Activated T-helper 9 cell treated with anti-CD3 and anti-CD28 coated beads, Interleukin-2, amount 50 U/mL, for 16 hours (primary cell): ENCODE results near the gene GSG1L.

Experiments
- DNase-seq: peaks from one replicate; pipeline ENCODE4 v3.0.0-alpha.2; 2020; ENCODE audit warnings: low read depth

The GSG1L gene

DNA sequence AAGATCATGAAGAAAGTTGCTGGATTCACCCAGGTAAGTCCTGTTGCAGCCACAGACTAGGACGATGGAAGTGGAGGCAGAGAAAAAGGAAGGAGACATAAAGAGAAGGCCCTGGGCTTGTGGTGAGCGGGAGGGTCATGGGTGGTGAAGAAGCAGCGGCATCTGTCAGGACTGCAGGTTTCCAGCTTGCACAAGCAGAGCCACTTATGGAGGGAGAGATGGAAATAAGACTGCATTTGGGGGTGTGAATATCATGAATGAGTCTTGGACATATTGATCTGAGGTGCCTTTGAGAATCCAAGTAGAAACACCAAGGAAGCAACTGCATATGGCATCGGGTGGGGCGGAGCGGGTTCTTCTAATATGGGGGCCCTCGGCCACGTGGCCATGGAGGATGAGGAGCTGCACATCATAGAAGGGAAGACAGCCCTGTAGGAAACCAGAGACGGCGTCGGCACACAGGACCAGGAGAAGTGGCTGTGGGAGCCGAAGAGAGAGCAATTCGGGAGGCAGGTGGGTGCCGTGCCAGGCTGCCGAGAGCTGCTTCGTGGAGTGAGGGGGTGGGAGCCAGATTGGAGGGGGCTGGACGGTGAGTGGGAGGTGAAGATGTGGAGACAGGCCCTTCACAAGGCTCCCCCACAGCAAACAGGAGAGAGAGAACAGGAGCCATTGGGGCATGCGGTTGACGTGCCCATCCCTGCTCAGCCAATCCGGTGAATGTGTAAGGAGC is 243.5 kb downstream of the GSG1L start:
- no peak for DNase-seq

DNA sequence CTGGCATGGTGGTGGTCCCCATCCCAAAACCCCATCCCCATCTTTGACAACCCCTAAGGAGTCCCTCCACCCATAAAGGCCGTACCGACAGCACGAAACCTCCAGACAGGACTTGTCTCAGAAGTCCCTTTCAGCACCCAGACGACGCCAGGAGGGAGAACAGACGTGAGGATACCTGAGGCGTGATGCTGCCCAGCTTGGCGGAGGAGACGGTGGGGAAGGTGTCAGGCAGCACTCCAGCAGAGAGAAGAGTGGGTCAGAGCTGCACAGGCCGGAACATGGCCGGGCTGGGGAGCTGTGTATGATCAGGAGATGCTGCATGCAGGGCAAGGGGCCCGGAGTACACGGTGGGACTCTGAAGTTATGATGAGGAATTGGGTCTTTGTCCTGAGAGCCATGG is 244.2 kb downstream of the GSG1L start:
- DNase-seq = no peak

DNA sequence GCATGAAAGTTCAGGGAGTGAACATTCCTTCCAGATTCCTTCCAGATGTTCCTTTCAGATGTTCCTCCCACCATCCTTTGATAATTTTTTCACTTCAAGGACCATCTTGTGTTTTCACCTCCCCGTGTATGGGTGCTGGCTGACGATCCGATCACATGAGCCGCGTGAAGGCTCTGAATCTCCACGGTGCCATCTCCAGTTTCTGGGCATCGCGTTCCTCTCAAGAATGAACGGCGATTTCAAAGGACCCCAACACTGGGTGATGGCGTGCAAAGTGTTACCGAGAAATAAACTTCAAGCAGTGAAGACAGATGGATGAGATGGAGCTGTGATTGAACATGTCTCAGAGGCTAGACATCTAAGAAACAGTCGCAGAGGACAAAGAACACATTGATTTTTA is 245.3 kb downstream of the GSG1L start:
- DNase-seq = no peak

DNA sequence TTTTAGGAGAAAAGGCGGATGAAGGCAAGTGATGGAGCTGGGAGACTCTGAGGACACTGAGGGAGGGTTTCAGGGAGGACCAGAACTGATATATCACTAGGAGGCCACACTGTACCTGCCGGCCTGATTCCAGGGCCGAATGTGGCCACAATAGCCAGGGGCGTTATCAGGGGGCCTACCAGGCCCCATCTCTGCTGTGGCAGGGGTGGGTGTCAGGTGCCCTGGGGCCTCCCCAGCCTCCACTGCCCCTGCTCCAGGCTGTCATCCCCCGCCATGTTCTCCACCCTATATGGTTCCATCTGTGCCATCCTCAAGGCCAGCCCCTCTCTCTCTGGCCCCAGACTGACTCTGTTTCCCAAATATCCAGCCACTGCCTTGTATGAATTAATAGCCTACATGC is 246.5 kb downstream of the GSG1L start:
- no peak for DNase-seq

DNA sequence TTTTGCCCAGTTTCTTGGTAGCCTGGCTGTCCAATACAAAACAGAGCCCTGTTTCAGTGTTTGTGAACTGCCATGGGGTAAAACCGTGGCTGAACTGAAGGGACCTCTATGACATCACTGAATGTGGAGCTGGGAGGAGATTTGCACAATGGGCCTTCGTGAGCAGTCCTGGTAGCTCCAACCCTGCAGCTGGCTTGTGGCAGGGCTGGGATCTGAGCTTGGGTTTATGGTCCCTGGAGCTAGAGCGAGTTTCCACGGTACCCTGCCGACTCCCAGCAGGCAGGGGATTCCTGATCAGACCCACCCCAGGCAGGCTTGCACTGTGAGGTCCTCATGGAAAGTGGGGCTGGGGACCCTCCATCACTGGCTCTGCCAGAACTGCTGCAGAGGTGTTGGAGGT is 247.0 kb downstream of the GSG1L start:
- no peak for DNase-seq

DNA sequence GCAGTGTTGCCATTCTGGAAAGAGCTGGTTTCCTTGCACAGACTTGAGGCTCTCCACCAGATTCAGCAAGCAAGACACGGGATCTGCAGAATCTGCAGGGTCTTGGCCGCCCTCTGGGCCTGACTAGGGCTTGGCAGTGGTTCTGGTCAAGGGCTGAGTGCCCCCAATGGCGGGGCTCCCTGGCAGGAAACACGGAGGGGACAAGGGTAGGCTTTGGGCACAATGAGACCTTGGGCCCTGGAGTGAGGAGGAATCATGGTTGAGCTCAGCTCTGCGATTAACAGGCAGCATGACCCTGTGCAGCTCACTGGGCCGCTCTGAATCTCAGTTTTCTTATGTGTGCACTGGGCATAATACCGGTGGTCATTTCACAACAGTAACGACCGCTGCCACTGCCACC is 249.9 kb downstream of the GSG1L start:
- DNase-seq = no peak

DNA sequence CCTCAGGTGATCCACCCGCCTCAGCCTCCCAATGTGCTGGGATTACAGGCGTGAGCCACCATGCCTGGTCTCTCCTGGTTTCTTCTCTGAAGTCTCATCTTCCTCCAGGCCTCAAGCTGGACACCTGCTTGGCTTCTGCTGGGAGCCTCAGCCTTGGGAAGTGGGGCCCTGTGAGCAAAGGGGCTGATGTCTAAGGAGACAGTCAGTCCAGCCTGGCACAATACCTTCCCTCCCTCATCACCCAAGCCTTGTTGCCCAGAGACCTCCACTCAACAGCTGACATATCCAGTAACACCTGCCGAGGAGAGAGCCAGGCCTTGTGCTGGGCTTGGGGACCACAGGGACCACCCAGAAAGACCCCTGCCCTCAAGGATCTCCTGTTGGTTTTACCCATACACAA is 251.6 kb downstream of the GSG1L start:
- no peak for DNase-seq

DNA sequence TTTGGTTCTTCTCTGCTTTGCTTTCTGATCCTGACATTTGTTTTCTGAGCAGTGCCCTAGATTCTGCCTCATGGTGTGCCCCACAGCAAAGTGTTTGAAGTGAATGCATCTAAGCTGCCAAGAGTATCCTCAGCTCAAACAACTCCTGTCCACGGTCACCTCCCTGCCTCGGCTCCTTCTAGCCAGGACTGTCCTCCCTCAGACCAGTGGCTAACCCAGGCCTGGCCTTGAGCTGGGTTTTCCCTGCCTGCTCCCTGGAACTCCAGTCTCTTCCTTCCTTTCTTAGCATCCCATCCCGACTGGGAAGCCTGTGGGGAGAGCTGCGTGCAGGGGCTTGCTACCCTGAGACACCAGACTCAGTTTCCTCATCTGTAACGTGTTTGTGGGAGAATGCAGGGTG is 256.5 kb downstream of the GSG1L start:
- DNase-seq = no peak

DNA sequence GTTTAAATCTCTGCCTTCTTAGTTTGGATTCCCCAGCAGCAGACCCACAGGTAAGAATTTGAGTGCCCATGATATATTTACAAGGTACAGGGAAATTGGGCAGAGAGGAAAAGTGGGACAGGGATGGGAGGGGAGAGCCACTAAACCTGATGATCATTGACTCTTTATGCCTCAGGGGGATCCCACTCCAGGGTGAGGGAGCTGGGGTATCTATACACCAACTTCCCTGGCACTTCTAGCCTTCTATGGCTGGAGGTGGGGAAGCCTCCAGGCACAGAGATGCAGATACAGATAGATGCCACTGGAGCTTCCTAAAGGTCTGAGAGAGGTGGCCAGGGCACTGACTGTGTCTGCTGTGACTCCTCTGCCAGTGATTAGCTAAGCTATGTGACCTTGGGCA is 257.1 kb downstream of the GSG1L start:
- no peak for DNase-seq

DNA sequence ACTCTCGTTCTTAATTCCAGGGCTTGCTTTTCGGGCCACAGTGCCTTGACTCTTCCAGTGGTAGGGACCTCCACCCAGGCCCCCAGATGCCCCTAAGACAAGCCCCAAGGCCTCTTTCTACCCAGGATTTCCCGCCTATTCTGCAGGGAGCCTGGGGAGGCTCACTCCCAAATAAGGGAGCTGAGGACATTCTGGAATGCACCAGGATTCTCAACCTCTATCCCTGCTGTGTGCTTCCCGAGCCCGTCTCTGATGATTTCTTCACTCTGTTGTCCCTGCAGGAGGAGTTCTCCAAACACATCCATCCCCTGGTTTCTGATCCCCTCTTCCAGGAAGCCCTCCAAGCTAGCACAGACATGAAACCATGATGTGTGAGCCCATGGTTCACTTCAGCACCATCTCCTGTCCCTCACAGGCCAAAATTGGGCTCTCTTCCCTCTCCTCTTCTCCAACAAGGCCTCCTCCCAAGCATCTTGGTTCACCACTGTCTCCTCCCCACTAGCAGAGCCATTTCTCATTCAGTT is 257.6 kb downstream of the GSG1L start:
- no peak for DNase-seq

DNA sequence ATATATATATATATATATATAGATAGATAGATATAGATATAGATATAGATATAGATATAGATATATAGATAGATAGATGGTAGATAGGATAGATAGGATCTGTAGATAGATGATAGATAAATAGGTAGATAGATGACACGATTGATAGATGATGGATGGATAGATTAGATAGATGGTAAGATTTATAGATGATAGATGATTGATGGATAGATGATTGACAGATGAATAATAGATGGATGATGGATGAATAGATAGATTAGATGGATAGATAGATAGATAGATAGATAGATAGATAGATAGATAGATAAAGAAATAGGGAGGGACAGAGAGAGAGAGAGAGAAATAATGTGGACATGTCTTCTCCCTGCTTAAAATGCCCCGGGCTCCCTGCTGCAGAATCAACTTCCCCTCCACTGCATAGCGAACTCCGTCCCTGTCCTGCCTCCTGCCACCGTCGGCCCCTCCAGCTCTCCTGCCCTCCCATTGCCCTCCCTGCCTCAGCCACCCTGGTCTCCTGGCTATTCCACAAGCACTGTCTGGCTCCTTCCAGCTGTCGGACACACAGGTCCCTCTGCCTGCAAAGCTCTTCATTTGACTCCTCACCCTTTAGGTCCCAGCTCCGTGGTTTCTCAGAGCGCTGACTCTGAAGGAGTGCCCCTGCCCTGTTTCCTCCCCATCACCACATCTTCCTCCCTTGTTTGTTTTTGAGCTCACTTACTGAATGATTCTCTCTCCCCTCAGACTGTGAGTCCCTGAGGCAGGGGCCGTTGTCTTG is 259.6 kb downstream of the GSG1L start:
- DNase-seq = no peak

DNA sequence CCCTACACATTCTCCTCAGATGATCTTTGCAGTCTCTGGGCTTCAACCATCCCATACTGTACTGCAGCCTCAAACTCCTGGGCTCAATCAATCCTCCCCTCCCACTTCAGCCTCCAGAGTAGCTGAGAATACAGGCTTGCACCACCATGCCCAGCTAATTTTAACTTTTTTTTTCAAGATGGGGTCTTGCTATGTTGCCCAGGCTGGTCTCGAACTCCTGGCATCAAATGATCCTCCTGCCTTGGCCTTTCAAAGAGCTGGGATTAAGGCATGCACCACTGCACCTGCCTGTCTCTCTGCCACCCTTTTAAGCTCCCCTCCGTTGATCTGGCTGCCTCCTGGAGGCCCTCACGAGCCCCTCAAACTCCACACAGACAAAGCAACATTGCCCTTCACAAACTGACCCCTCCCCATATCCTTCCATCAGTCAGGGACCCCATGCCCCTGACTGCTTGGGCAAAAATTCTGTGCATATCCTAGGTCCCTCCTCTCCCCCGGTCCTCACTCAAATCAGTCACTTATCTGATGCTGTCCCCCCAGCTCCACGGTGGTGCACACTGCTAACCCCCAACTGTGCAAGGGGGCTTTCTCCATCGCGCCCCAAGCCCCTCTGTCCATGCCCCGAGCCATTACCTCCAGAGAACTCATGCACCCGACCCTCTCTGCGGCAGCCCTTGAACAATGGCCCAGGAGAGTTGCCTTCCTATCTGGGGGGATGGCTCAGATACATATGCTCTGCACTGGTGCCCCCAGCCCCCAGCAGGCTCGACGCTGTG is 260.7 kb downstream of the GSG1L start:
- DNase-seq = no peak

DNA sequence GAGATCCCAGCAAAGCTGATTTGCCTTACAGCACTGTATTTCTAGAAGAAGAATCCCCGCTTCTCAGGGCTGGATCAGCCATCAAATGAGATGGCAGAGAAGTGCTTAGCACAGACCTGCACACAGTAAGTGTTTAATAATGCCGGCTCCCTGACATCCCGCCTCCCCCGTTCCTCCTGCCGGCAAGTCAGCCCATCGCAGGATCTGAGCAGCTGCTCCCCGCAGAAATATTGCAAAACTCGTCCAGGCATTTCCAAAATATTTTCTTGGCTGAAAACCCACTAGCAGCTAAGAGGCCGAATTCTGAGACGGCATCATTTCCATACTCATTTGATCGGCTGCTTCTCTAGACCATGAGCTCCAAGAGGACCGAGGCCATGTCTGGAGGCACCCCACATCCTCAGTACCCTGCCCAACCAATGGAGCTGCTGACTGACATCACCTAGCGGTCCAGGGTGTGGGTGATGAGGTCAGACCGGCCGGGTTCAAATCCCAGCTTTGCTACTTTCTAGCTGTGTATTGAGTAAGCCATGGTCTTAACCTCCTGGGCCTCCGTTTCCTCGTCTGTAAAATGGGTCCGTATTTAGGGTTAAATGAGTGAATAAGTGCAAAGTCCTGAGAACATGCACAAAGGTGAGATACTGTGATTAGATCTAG is 262.1 kb downstream of the GSG1L start:
- no peak for DNase-seq

DNA sequence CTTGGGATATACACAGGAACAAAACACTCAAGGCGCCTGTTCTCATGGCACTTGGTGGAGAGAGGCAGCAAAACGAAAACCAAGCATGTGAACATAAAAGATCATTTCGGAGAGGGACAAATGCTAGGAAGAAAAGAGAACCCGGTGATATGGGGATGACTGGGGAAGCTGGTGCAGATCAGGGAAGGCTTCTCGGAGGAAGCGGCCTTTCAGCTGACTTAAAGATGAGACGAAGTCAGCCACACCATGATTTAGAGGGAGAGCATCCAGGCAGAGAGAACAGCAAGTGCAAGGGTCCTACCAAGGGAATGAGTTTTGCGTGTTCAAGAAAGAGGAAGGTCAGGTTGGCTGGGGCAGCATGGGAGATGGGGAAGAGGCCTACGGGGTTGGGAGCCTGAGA is 262.7 kb downstream of the GSG1L start:
- no peak for DNase-seq

DNA sequence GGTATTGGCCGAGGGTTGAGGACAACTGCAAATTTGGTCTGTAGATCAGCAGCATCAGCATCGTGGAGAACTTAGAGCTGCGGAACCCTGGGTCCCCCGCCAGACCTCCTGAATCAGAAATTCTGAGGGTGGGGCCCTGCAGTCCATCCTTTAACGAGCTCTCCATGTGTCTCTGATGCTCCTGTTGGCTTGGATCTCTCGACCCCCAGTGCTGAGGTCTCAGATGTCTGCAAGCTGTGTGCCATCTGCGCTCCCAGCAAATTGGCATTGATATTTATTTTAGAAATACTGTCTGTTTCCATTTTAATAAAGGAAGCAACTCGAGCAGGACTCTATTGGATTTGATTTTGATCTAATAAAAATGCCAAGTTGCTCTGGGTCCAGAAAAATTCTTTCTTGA is 263.6 kb downstream of the GSG1L start:
- DNase-seq = no peak

DNA sequence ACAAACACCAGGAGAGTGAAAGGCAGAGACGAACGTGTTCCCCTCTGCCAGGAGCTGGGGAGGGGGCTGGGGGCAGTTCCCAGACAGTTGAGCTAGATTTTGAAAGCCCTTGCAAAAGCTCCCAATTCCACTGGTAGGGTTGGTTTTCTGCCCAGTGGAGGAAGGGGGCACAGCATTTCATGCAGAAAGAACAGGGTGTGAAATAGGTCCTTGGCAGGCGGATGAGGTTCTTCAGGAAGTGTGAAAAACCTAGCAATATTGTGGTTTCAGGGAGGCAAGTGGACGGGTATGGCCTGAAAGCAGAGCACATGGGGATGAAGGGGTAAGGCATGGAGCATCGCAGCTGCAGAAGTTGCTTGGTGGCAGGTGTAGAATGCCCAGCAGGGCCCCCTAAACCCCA is 265.3 kb downstream of the GSG1L start:
- no peak for DNase-seq

DNA sequence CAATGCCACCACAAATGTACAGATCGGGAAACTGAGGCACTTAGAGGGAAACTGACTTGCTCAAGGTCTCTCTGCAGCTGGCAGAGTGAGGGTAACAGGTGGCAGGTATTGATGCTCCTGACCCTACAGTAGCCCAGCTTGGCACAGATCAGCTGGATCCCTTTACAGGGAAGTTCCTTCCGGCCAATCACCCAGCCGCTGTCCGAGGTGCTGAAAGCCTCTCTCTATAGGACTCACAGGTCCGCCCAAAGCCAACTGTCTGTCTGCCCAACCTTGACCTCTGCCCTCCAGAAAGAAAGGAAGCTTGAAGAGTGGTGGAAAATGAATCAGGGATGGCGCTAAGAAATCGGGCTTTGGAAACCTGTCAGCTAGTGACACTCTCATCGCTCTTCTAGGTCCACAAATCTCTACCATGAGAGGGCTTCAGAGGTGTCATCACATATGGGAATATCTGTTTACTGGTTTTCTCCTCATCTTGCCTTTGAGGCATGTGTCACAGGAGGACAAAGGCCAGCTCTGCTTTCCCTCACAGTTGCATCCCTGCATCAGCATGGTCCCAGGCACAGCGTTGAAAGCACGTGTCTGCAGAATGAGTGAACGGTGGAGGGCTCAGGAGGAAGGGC is 267.4 kb downstream of the GSG1L start:
- no peak for DNase-seq

DNA sequence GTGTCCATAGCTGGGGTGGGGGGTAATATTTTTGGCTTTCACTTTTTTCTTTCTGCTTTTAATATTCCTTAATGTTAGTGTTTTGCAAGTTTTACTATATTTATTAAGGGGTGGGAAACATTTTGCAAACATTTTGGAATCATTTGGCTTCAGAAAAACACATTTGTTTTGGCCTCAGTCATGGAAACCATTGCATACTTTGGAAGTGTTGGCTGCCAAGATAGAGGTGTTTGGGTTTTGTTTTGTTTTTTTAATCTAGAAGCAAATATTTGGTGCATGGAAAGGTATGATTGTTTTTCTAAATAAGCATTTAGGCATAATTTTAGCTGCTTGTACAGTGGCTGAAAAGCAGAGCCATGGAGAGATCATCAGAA is 270.3 kb downstream of the GSG1L start:
- no peak for DNase-seq

DNA sequence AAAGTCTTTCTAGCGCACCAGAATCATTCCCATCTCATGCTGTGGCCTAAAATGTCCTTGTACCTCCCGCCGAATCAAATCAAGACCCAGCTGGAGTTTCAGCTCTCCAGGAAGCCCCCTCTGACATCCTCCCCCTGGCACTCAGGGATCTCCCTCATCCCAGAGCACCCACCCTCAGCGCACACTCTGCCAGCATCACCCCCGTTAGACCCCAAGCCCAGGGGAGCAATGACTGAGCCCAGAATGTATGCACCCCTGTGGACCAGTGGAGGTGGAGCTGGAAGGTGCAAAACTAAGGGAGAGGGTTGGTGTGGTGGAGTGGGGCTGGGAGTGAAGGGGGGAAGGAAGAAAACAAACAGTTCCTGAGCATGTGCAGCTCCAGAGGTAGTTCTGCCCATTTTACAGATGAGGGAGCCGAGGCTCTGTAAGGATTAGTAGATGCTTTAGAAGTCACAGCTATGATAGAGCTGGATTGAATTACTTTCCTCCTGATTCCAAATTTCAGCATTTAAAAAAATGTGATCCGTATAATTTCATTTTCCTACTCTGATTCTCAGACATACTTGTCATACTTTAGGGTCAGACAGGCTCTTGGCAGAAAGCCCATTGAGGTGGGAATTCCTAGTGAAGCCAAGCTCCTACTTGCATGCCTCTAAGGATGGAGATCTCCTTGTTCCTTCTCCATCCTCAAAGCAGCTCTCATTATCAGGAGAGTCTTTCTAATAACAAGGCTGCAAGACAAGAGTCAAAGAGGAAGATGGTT is 270.8 kb downstream of the GSG1L start:
- DNase-seq = no peak

DNA sequence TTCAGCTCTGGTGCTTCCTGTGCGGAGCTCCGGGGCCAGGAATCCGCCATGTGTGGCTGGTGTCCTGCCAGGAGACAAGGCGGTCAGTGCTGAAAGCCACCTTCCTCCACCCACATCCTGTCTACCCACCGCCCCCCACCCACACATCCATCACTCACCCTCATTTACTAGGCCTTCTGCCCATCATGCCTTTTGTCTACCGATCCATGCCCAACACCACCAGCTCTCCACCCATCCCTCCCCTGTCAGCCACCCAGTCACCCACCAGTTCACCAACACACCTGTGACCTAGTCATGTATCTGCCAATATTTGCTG is 272.2 kb downstream of the GSG1L start:
- DNase-seq = no peak
